ENCODE results near the gene HMG20B. TPM values are rescaled to one million over a fixed set of nuclear protein-coding genes. Genes with fewer than 3 reads are reported as not detected.
A peak's percentile ranks its signal among the peaks of the same experiment; 100 is the strongest.

Gene HMG20B
- total and polyA plus RNA-seq, 7 donors, result 61.3 to 148 (median 105) TPM

DNA sequence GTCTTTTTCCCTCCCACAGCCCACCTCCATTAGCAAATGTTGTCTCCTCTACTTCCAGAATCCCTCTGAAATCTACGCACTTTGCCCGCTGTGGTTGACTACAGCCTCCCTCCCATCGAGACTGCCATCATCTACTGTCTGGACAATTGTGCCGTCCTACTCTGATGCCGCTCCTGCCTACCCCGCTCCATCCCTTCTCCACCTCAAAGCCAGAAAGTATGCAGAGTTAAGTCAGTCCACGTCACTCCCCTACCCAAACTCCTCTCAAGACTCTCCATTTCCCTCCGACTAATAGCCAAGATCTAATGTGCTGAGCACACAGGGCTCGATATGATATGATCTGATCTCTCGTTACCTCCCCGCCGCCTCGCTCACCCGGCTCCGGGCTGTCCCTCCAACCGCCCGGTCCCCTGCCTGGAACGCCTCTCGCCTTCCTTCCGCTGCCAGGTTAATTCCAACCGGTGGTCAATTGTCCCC is 53.3 kb downstream of the HMG20B start:
- Histone ChIP-seq H3K4me1 (peaks cover 0 to 29% (median 22%) of the 10 kb centered on the region in 4 donors), H3K9me3 (no peaks in the 10 kb centered on the region), H3K36me3 (peaks cover 0 to 33% (median 11%) of the 10 kb centered on the region in 4 donors), H3K27ac (peak overlapping the region; percentile 79 to 93 (median 92)), H3K4me3 (peak overlapping the region; percentile 76 to 94 (median 86)), H3K27me3 (no peaks in the 10 kb centered on the region)
- intact Hi-C loops (cut with DNase I), result no loop called here
- 1% methylated on average over 21 of the region's 21 CpGs for WGBS, 2 donors
- no peak for DNase-seq
- TF ChIP-seq, protein P1, sequence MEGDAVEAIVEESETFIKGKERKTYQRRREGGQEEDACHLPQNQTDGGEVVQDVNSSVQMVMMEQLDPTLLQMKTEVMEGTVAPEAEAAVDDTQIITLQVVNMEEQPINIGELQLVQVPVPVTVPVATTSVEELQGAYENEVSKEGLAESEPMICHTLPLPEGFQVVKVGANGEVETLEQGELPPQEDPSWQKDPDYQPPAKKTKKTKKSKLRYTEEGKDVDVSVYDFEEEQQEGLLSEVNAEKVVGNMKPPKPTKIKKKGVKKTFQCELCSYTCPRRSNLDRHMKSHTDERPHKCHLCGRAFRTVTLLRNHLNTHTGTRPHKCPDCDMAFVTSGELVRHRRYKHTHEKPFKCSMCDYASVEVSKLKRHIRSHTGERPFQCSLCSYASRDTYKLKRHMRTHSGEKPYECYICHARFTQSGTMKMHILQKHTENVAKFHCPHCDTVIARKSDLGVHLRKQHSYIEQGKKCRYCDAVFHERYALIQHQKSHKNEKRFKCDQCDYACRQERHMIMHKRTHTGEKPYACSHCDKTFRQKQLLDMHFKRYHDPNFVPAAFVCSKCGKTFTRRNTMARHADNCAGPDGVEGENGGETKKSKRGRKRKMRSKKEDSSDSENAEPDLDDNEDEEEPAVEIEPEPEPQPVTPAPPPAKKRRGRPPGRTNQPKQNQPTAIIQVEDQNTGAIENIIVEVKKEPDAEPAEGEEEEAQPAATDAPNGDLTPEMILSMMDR (IDR thresholded peaks at IDR 0.05), result no peak
- TF ChIP-seq POLR2A (IDR thresholded peaks at IDR 0.05) (no peak), POLR2AphosphoS5 (IDR thresholded peaks at IDR 0.05) (no peak), EP300 (IDR thresholded peaks at IDR 0.05) (no peak)

DNA sequence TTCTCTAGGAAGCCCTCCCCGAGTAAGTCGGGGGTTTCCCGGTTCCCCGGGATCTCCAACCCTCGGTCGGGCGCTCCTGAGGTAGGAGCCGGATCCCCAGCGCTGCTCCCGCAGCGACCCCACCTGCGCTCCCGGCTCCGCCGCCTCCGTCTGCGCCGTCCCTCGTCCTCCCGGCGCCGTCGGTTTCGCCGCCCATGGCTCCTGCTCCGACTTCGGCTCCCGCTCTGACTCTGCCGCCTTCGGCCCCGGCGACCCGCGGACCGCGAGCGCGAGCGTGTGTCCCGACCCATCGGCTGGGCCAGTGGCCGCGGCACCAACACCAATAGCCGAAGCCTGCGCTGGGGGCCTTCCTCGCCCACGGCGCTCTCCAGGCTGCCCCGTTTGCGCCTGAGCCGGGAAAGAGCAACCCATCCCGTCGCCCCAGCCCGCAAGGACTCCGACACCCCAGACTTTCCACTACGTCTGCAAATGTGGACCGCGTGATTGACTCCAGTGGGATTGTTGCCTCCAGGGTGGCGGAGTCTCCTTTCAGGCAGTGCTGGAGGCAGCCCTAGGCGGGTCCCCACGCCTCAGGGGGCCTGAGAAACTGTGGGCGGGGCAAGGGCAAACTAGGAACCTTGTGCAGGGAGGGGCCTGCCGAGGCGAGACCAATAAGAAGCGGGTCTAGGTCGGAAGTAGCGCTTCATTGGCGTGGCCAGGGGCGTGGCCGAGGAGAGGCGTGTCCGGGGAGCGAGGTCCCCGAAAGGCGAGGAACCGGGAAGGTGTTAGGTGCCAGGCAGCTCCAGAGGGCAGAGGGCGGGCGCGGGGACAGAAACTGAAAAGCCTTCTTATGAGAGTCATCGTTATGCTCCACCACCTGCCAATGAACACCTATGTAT is 54.0 kb downstream of the HMG20B start, which contains the start of gene CACTIN:
TSS of gene CACTIN (minus strand) at position 318 of the 878 bp plus-strand sequence. CDS start at position 290, 28 bp downstream.
- H3K27me3 ChIP-seq, result no peaks in the 10 kb centered on the region
- TF ChIP-seq POLR2AphosphoS5 (IDR thresholded peaks at IDR 0.05), result peak; percentile 81 to 95 (median 90)
- peak; percentile 51 to 76 for TF ChIP-seq POLR2A (IDR thresholded peaks at IDR 0.05)
- TF ChIP-seq, protein P1 (IDR thresholded peaks at IDR 0.05), result no peak
- peak in 1 of 4 donors; percentile 22 for TF ChIP-seq EP300 (IDR thresholded peaks at IDR 0.05)
- peak; percentile 99 for DNase-seq
- intact Hi-C loops (cut with DNase I), result no loop called here
- peak within 1 kb of the TSS; percentile 79 to 93 (median 92) for H3K27ac ChIP-seq
- peak within 1 kb of the TSS; percentile 76 to 94 (median 86) for H3K4me3 ChIP-seq
- peaks cover 0 to 29% (median 22%) of the 10 kb centered on the region in 4 donors for H3K4me1 ChIP-seq
- H3K36me3 ChIP-seq, result peaks cover 4 to 33% (median 12%) of the 10 kb centered on the region in 4 donors
- 0% methylated on average over 80 of the region's 80 CpGs for WGBS, 2 donors
- H3K9me3 ChIP-seq, result no peaks in the 10 kb centered on the region

DNA sequence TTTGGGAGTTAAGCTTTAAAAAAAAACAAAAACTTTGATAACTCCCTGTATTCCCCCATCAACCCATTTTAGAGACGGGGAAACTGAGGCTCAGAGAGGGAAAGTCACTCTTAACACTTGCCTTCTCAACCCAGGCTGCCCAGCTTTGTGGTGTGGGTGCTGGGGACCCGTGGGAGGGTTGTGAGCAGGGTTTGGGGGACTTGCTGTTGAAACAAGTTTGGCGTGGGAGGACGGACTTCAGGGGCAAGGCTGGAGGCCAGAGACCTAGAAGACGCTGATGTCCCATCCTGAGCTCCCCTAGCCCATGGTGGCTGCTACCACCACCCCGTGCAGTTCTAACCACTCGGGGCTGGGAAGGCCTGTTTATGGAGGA is 54.6 kb downstream of the HMG20B start:
- H3K27ac ChIP-seq, result peak overlapping the region; percentile 79 to 93 (median 92)
- H3K4me1 ChIP-seq, result peaks cover 0 to 29% (median 22%) of the 10 kb centered on the region in 4 donors
- peaks cover 5 to 33% (median 11%) of the 10 kb centered on the region in 4 donors for H3K36me3 ChIP-seq
- H3K27me3 ChIP-seq, result no peaks in the 10 kb centered on the region
- no peak for TF ChIP-seq POLR2A (IDR thresholded peaks at IDR 0.05)
- TF ChIP-seq, protein P1 (IDR thresholded peaks at IDR 0.05), result no peak
- no peak for TF ChIP-seq EP300 (IDR thresholded peaks at IDR 0.05)
- TF ChIP-seq POLR2AphosphoS5 (IDR thresholded peaks at IDR 0.05), result peak in 1 of 4 donors; percentile 4
- intact Hi-C loops (cut with DNase I), result no loop called here
- WGBS, 2 donors, result 55 to 58% methylated on average over 7 of the region's 7 CpGs
- H3K4me3 ChIP-seq, result peak overlapping the region in 3 of 4 donors; percentile 76 to 94 (median 89)
- no peaks in the 10 kb centered on the region for H3K9me3 ChIP-seq
- no peak for DNase-seq

Small RNA genes within 50 kb of the gene (small RNA-seq; reads per million reads assigned to genes)
- 0 reads per million in 3 donors for gene AC005786.1

Other genes with a start within 250 kb of the HMG20B start
- gene NFIC, start 206.4 kb upstream of the HMG20B start, total RNA-seq, result 100 to 1,000 TPM in 1 of 4 donors, 10 to 100 TPM in 3; 63.2 to 114 (median 74.2) TPM
- gene NFIC, start 206.4 kb upstream of the HMG20B start, polyA plus RNA-seq, result 10 to 100 TPM in 2 of 3 donors, 1 to 10 TPM in 1; 9.0 to 45.7 (median 10.2) TPM
- not detected for gene SMIM24, start 92.4 kb upstream of the HMG20B start, total RNA-seq
- 10 to 100 TPM; 15.1 to 72.7 (median 30.3) TPM for gene SMIM24, start 92.4 kb upstream of the HMG20B start, polyA plus RNA-seq
- not detected for gene SMIM44, start 89.5 kb upstream of the HMG20B start, total RNA-seq
- gene SMIM44, start 89.5 kb upstream of the HMG20B start, polyA plus RNA-seq, result 1 to 10 TPM in 1 of 3 donors, not detected in 2; 2.9 TPM
- 10 to 100 TPM; 11.7 to 18.1 (median 17.0) TPM for gene DOHH, start 72.3 kb upstream of the HMG20B start, total RNA-seq
- gene DOHH, start 72.3 kb upstream of the HMG20B start, polyA plus RNA-seq, result 10 to 100 TPM in 1 of 3 donors, 1 to 10 TPM in 2; 7.2 to 22.5 (median 7.2) TPM
- 10 to 100 TPM; 11.8 to 44.6 (median 20.5) TPM for gene FZR1, start 66.6 kb upstream of the HMG20B start, total RNA-seq
- gene FZR1, start 66.6 kb upstream of the HMG20B start, polyA plus RNA-seq, result 10 to 100 TPM; 11.4 to 33.3 (median 13.9) TPM
- gene TEKTIP1, start 33.8 kb upstream of the HMG20B start, total RNA-seq, result 1 to 10 TPM in 1 of 4 donors, not detected in 3; 1.4 TPM
- gene TEKTIP1, start 33.8 kb upstream of the HMG20B start, polyA plus RNA-seq, result 1 to 10 TPM in 1 of 3 donors, not detected in 2; 1.5 TPM
- 10 to 100 TPM; 13.7 to 36.0 (median 22.6) TPM for gene MFSD12, start 15.4 kb upstream of the HMG20B start, total RNA-seq
- gene MFSD12, start 15.4 kb upstream of the HMG20B start, polyA plus RNA-seq, result 10 to 100 TPM in 1 of 3 donors, 1 to 10 TPM in 2; 2.4 to 53.5 (median 8.6) TPM
- under 1 TPM in 2 of 4 donors, not detected in 2; under 0.01 to 0.83 TPM for gene GIPC3, start 12.5 kb downstream of the HMG20B start, total RNA-seq
- 1 to 10 TPM in 1 of 3 donors, not detected in 2; 1.0 TPM for gene GIPC3, start 12.5 kb downstream of the HMG20B start, polyA plus RNA-seq
- gene TBXA2R, start 33.9 kb downstream of the HMG20B start, total RNA-seq, result 1 to 10 TPM in 1 of 4 donors, under 1 TPM in 3; 0.36 to 3.6 (median 0.68) TPM
- 1 to 10 TPM in 1 of 3 donors, under 1 TPM in 1, not detected in 1; 0.69 to 1.4 TPM for gene TBXA2R, start 33.9 kb downstream of the HMG20B start, polyA plus RNA-seq
- gene CACTIN, start 53.8 kb downstream of the HMG20B start, total RNA-seq, result 10 to 100 TPM; 15.5 to 23.9 (median 23.4) TPM
- gene CACTIN, start 53.8 kb downstream of the HMG20B start, polyA plus RNA-seq, result 10 to 100 TPM in 1 of 3 donors, 1 to 10 TPM in 2; 6.2 to 20.5 (median 9.0) TPM
- gene PIP5K1C, start 127.5 kb downstream of the HMG20B start, total RNA-seq, result 10 to 100 TPM; 27.8 to 68.7 (median 44.2) TPM
- 10 to 100 TPM in 2 of 3 donors, 1 to 10 TPM in 1; 7.8 to 21.0 (median 11.6) TPM for gene PIP5K1C, start 127.5 kb downstream of the HMG20B start, polyA plus RNA-seq
- 1 to 10 TPM in 1 of 4 donors, under 1 TPM in 2, not detected in 1; 0.33 to 2.8 (median 0.36) TPM for gene TJP3, start 135.4 kb downstream of the HMG20B start, total RNA-seq
- gene TJP3, start 135.4 kb downstream of the HMG20B start, polyA plus RNA-seq, result 100 to 1,000 TPM; 158 to 245 (median 168) TPM
- gene APBA3, start 188.7 kb downstream of the HMG20B start, total RNA-seq, result 10 to 100 TPM; 17.8 to 42.9 (median 23.0) TPM
- gene APBA3, start 188.7 kb downstream of the HMG20B start, polyA plus RNA-seq, result 10 to 100 TPM; 12.0 to 19.5 (median 13.2) TPM
- gene MRPL54, start 189.7 kb downstream of the HMG20B start, total RNA-seq, result 100 to 1,000 TPM in 3 of 4 donors, 10 to 100 TPM in 1; 80.6 to 123 (median 103) TPM
- 100 to 1,000 TPM in 2 of 3 donors, 10 to 100 TPM in 1; 87.7 to 185 (median 168) TPM for gene MRPL54, start 189.7 kb downstream of the HMG20B start, polyA plus RNA-seq
- gene RAX2, start 199.3 kb downstream of the HMG20B start, total RNA-seq, result not detected
- gene RAX2, start 199.3 kb downstream of the HMG20B start, polyA plus RNA-seq, result not detected
- 1 to 10 TPM in 1 of 4 donors, not detected in 3; 1.8 TPM for gene MATK, start 213.4 kb downstream of the HMG20B start, total RNA-seq
- 1 to 10 TPM in 2 of 3 donors, not detected in 1; 6.6 to 7.7 TPM for gene MATK, start 213.4 kb downstream of the HMG20B start, polyA plus RNA-seq